Jurkat, Clone E6-1 (cell line): ENCODE results near the gene OPA1.

Experiments used
- DNase-seq: peaks from one replicate; pipeline ENCODE4 v3.0.0-alpha.2; 2011; ENCODE audit warnings: low read depth, low spot score
- H3K4me3 ChIP-seq: 2 replicates; pipeline ENCODE4 v1.5.1; 2011; ENCODE audit warnings: mild to moderate bottlenecking, low read length, control low read depth, moderate library complexity

Gene OPA1

DNA sequence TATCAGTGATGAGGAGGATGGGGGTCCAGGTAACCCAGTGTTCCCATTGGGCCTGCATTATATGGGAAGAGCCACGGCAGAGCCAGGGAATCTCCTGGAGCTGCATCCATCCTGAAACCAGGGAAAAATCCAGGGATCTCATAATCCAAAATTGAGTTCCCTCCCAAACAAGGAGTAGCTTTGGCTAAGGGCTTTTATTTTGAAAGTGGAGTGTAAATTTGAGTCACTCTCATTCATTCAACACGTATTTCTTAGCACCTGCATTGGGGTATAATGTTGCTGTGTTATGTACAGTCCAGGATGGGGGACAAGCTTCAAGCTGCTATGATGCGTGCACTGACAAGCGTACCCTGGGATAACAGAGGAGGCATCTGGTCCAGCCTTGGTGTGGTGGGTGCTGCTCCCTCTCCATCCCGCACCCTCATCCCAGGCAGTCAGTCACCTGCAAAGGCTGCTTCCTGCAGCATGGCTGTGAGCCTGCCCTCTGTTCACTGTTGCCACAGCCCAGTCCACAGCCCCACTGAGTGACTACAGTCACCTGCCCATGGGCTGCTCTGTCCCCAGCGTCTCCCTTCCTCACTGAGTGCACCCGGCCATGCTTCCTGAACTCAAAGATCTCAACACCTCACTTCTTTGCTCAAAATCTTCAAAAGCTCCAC, 135.6 kb downstream of the OPA1 start:
- H3K4me3 ChIP-seq = no peak overlapping the region
- DNase-seq = no peak

DNA sequence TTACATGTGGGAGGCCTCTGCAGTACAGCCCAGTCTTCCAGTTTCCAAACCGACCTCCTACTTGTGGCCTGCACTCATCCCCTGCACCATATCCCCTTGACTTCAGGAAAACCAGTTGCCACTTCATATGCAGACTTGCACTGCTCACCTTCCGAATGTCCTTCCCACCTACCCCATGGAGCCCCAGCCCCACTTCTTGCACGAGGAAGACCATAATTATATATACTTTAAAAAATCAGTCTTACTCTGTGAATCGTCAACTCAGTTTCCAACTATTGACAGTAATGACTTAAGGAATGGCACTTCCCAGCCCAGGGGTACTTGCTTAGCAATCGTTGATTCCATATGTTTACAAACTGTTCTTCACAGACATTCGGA, 136.1 kb downstream of the OPA1 start:
- DNase-seq = no peak
- no peak overlapping the region for H3K4me3 ChIP-seq

DNA sequence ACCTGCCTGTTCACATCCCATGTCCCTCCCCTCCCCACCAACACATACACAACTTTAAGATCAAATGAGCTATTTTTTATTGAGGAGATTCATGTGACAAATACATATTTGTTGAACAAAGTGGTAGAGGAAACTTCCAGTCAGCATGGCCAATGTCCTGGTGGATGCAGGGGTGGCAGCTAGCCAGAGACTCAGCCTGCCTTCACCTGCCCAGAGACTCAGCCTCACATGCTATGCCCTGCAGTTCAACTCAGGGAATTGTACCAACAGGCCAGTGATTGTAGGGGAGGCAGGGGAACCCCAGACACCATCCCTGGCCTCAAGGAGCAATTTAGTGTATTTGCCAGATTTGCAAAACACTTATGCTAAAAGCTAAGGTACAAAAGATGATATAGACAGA, 136.6 kb downstream of the OPA1 start:
- no peak overlapping the region for H3K4me3 ChIP-seq
- DNase-seq = no peak

DNA sequence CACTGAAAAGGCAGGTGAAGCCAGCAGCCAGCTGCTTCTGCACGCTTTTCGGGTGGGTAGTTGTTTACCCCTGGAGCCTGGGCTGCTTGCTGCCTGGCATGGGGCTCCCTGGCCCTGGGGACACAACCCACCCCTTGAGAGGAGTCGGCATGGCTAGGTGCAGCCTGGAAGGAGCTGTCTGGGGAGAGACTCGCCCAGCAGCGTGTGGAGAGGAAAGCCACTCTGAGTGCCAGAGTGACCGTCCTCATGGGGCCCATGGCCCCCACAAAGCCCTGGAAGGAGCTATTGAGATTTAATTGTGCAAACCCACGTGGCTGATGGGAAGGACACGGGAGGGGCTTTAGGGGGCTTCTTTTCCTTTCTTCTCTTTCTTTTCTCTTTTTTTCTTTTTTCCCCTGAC, 137.5 kb downstream of the OPA1 start:
- H3K4me3 ChIP-seq = no peak overlapping the region
- DNase-seq = no peak

DNA sequence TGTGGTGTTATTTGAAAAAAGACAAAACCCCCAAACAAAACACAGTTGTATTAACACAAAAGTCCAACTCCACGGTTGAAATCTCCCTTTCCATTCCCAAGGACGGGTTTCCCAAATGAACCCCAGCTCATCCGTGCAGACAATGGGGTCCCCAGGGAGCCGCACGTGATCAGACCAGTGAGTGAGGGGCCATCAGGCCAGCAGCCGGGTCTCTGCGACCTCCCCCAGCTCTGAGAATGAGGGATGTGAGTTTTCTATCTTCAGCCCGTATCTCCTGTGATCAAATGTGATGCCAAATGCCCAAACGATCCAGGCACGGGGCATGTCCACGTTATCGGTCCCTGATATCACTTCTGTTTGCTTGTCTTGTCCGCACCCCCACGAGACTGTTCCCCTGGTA, 138.0 kb downstream of the OPA1 start:
- no peak overlapping the region for H3K4me3 ChIP-seq
- no peak for DNase-seq

DNA sequence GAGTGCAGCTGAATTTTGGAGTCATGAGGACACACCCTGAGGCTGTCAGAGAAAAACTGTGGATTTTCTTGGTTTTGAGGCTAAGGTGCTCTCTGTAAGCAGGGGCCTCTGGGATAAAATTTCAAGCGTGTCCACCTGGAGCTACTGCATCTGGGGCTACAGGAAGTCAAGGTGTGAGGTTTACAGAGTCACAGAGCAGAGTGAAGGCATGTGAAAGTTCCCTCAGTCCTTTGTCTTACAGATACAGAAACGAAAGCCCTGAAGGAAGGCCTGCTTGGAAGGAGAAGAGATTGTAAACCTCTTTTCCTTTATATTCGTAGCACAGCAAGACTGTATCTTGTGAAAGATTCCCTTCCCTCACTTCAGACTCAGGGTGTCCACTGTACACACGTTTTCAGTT, 138.6 kb downstream of the OPA1 start:
- no peak for DNase-seq
- no peak overlapping the region for H3K4me3 ChIP-seq

DNA sequence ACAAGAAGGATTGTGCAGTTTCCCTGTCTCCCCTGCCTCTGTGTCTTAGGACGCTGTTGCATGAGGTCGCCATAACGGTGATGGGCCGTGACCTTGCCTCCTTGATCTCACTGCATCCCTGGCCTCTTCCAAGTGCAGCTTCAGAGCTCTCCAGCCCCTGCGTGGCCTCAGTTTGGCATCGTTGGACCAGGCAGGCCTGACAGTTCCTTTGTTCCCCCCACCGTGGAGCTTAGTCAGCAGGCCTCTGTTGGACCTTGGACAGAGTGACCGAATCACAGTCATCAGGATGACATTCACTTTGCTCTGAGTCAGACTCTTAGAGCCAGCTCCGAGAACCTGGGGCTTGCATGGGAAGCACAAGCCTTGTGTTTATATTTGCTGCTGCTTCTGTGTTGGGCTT, 139.4 kb downstream of the OPA1 start:
- no peak overlapping the region for H3K4me3 ChIP-seq
- DNase-seq = no peak

DNA sequence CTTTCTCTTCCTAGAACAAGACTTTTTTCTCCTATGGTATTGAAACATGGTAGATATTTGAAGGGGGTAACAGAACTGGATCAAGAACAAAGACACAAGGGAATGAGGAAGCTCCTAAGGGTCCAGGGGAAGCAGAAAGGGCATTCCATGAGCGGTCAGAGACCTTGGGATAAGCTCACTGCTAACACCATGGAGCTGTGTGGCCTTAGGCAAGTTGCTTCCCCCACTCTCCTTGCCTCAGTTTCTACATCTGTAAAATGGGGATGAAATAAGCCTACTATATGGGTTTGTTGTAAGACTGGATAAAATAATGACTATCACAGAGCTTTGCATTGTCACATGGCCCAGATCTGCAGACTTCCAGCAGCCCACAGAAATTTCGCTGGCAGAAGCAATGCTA, 139.8 kb downstream of the OPA1 start:
- no peak for DNase-seq
- no peak overlapping the region for H3K4me3 ChIP-seq

DNA sequence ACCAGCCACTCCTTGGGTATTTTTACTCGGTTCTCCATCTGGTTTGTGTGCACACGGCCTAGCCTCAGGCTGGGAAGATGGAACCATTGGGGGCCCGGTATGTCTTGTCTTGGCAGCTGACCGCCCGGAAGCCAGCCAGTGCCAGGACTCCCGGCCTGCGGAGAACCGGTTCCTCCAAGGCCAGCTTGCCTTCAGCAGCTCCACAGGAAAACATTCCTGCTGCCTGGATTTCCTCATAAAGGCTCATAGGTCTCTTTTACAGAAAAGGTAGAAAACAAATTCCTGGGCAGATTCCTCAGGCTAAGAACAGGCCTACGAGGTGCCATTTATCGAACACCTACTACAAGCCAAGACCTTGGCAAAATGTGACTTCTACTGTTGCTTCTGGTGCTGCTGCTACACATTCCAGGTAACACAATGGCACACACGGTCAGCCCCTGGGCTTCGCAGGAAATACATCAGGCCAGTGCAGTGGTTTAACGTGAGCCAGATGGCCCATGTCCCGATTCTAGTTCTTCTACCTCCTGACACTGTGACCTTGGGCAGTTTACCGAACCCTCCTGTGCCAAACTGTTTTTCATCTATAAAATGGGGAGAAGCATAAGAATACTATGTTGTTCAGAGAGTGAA, 141.8 kb downstream of the OPA1 start:
- DNase-seq = no peak
- no peak overlapping the region for H3K4me3 ChIP-seq

DNA sequence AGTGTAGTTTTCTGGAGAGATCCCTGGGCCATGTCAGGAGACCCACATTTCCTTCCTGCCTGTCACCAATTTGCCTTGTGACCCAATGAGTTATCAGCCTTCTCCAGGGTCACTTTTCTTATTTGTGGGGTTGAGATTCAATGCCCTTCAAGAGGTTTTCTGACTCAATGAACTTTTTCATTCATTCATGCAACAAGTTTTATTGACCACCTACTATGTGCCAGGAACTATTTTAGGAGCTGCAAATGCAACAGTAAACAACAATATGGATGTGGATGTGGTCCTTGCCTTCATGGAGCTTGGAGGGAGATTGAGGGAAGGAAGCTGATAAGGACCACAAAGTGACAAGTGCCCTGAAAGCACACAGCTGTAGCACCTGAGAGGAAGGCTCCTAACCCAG, 142.8 kb downstream of the OPA1 start:
- no peak overlapping the region for H3K4me3 ChIP-seq
- DNase-seq = no peak

DNA sequence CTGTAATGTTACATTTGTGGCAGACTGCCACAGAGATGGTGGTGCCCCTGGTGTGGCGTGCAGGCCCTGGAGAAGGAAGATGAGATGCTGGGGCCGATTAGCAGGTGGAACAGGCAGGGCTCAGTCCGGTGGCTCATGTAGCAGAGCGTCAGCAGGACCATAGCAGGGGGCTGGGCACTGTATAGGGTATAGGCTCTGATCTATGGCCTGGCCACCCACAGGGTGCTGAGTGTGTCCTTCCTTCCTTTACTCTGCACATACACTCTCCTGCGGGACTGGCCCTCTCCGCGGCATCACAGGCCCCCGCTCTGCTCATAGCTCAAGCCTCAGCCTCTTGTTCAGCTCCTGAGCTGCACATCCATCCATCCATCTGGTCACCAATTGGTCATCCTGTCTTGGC, 143.6 kb downstream of the OPA1 start:
- H3K4me3 ChIP-seq = no peak overlapping the region
- no peak for DNase-seq

DNA sequence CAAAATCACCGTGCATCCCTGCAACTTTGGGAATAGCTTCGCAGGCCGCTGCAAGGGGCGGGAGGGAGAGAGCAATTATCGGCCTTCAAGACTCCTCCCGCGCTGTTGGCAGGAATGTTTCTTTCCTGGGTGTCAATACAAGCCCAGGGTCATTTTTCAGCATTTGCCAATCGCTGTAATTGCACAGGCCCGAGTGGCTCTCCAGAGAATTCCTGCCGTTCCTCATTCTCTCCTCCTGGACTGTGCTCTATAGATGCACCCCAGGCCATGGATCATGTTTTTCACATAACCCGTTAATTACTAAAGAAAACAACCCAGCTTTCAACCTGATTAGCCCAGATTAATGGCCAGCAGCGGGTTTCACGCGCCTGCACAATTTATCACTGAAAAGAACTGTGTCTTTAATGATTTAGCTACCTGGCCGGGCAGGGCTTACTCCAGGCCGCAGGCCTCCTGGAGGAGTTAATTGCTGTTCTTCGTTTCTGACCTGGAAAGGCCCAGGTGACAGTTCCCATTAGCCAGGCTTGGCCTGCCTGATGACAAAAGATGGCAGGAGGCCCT, 144.3 kb downstream of the OPA1 start:
- no peak overlapping the region for H3K4me3 ChIP-seq
- DNase-seq = no peak

DNA sequence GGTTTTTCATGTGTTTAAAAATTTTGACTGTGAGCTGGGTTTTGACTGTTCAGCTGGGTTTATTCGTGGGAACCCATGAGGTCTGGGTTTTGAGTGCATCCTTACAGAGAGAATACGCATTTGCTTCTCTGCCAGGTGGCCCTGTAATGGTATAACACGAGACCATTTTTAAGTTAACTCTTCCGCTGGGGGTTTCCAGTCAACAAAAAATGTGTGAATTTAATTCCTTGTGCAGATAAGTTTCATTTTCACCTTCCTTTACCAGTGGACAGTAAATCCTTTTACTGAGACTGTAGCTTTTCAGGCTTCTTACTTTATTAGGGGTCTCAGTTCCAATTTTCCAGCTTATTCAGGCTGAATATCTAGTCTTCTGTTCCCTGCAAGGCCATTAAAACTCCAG, 149.6 kb downstream of the OPA1 start:
- no peak for DNase-seq
- H3K4me3 ChIP-seq = no peak overlapping the region

DNA sequence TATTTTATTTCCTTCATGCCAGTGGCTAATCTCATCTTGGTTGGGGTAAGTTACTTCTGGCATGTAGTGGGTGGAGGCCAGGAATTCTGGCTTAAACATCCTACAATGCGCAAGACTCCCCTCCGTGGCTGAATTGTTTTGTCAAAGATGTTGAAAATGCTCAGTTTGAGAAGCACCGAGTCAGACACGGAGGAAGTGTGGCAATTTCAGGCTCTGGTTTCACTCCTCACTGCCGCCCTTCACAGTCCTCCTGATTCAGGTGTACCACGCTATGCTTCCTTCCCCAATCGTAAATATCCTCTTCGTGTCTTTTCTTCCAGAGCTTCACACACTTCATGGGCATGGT, 150.7 kb downstream of the OPA1 start:
- DNase-seq = no peak
- H3K4me3 ChIP-seq = no peak overlapping the region

DNA sequence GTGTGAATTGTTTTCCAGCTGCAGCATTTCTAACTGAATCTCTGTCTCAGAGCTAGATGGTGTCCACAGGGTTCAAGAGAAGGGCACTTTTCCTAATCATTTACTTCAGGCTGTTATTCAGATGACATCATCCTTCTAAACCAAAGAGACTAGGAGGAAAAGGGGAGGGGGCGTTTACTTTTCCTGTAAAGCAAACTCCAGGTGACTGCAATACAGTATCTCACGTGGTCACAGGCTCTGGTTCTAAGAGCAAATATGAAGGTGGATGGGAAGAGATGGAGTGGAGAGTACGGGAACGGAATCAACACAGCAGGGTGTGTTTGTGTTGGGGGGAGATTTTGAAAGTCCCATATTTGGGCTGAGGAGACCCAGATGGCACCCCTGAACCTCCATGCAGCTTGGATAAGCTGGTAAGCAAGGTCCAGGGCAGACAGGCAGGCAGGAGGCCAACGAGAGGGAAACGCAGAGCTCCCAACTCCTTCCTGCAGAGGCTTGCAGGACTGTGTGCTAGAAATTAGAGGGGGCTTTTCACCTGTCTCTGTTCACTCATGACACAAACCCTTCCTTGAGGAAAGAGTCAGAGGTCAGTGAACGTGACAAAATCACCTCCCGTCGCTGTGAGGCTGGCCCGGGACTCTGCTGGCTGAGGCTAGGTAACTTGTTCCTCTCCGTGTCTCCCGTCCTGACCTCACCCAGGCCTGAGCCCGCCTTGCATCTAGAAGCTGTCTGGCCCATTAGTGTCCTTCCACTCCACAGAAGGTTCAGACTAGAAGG, 151.2 kb downstream of the OPA1 start:
- no peak overlapping the region for H3K4me3 ChIP-seq
- no peak for DNase-seq

DNA sequence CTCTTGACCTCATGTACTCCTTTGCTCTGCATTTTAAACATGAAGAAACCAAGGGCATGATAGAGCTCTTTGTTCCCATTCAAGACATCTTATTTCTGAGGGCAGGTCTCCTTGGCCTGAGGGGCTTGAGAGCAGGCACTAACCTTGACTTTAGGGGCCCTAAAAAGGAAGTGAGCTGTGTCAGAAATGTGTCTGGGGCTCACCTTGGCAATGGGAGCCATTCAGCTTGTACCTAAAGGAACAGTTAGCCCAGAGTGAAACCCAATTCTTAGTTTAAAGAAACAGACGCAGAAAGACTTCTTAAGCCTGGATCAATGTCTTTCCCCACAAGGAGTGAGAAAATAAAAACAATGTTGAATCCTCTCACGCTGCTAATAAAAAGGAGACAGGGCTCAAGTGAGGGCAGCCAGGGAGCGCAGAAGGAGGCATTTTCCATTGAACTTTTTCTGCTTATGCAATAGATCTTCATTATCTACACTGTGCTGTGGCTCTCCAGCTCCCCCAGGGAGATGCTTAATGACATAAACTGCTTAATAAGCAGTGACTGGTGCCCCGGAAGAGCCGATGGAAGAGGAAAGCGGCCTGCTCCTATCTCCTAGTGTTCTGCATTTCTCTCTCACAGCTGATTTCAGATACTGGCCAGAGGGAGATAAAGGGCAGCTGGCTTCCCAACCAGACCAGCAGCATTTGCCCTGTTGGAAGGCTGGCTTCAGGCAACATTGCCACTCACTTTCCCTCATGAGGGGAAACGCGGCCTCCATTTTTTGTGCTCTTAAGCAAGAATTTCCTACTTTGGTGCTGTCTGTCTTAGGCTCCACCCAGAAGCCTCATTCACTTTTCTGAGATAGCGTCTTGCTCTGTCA, 152.0 kb downstream of the OPA1 start:
- no peak for DNase-seq
- no peak overlapping the region for H3K4me3 ChIP-seq

DNA sequence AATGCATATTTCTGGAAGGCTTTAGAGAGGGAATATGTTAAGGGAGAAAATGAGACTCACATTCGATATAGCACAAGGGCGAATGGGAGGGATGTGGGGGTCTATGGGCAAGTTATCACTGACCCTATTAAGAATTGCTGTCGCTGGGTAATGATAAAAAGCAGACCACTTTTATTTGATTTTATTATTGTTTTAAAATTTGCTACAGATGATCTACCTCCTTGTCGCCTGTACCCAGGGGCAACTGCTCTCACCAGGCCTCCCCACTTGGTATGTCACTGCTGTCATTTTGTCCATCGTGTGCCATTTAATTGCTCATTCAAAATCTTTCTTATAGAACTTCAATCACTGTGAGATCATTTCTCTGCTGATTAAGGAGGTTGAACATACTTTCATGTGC, 153.8 kb downstream of the OPA1 start:
- no peak for DNase-seq
- H3K4me3 ChIP-seq = no peak overlapping the region
